HepG2 (cell line): ENCODE results near the gene KHK. TPM values are rescaled to one million over a fixed set of nuclear protein-coding genes. Genes with fewer than 3 reads are reported as not detected.

Experiments used
- BRCA1 ChIP-seq: sonication (generic); formaldehyde crosslinking; IDR thresholded peaks from 2 replicates; pipeline ENCODE4 v1.4.0; 2020; ENCODE audit warnings: missing genetic modification reagents
- CEBPG ChIP-seq: IDR thresholded peaks from 2 replicates; pipeline ENCODE4 v1.6.1; 2016
- DR1 ChIP-seq: sonication (generic); formaldehyde crosslinking; IDR thresholded peaks from 2 replicates; pipeline ENCODE4 v1.8.0; 2021; ENCODE audit warnings: mild to moderate bottlenecking, missing genetic modification reagents, inconsistent platforms
- KAT7 ChIP-seq: IDR thresholded peaks from 2 replicates; pipeline ENCODE4 v1.6.1; 2018; ENCODE audit warnings: borderline replicate concordance, missing compliant biosample characterization
- KDM3A ChIP-seq: IDR thresholded peaks from 2 replicates; pipeline ENCODE4 v1.6.1; 2018; ENCODE audit warnings: low read depth, missing compliant biosample characterization
- KMT2A ChIP-seq: sonication (generic); formaldehyde crosslinking; IDR thresholded peaks from 2 replicates; pipeline ENCODE4 v1.4.0; 2020; ENCODE audit warnings: missing genetic modification reagents
- REXO4 ChIP-seq: sonication (generic); formaldehyde crosslinking; IDR thresholded peaks from 2 replicates; pipeline ENCODE4 v1.8.0; 2022; ENCODE audit warnings: missing genetic modification reagents, mild to moderate bottlenecking, borderline replicate concordance
- SRSF4 ChIP-seq: fragments of 200-400 bp; formaldehyde crosslinking; IDR thresholded peaks from one replicate; pipeline ENCODE4 v1.6.1; 2018; ENCODE audit warnings: mild to moderate bottlenecking, low read depth, low read length, moderate library complexity; ENCODE audit not compliant: poor library complexity, severe bottlenecking
- SYNCRIP ChIP-seq: fragments of 200-400 bp; formaldehyde crosslinking; IDR thresholded peaks from 2 replicates; pipeline ENCODE4 v1.6.1; 2018; ENCODE audit warnings: mild to moderate bottlenecking, low read depth, low read length; ENCODE audit not compliant: insufficient read depth
- YEATS2 ChIP-seq: sonication (generic); formaldehyde crosslinking; IDR thresholded peaks from 2 replicates; pipeline ENCODE4 v1.4.0; 2020; ENCODE audit warnings: missing genetic modification reagents, borderline replicate concordance
- ZBTB1 ChIP-seq: sonication (generic); formaldehyde crosslinking; IDR thresholded peaks from 2 replicates; pipeline ENCODE4 v1.4.0; 2020; ENCODE audit warnings: missing genetic modification reagents, borderline replicate concordance
- ZFYVE20 ChIP-seq: sonication (generic); formaldehyde crosslinking; IDR thresholded peaks from 2 replicates; pipeline ENCODE4 v1.8.0; 2023; ENCODE audit warnings: low read depth, mild to moderate bottlenecking, moderate library complexity, missing genetic modification reagents, borderline replicate concordance
- ZNF101 ChIP-seq: sonication (generic); formaldehyde crosslinking; IDR thresholded peaks from 2 replicates; pipeline ENCODE4 v1.4.0; 2020; ENCODE audit warnings: mild to moderate bottlenecking, low read depth, missing genetic modification reagents, borderline replicate concordance
- ZNF136 ChIP-seq: sonication (generic); formaldehyde crosslinking; IDR thresholded peaks from 2 replicates; pipeline ENCODE4 v1.8.1; 2022; ENCODE audit warnings: low read depth, mild to moderate bottlenecking, moderate library complexity, missing genetic modification reagents
- ZNF160 ChIP-seq: sonication (generic); formaldehyde crosslinking; IDR thresholded peaks from 2 replicates; pipeline ENCODE4 v1.8.0; 2022; ENCODE audit warnings: mild to moderate bottlenecking, inconsistent platforms, missing genetic modification reagents
- ZNF256 ChIP-seq: sonication (generic); formaldehyde crosslinking; conservative IDR thresholded peaks from 2 replicates; pipeline ENCODE4 v1.4.0; 2020; ENCODE audit warnings: missing genetic modification reagents
- ZNF781 ChIP-seq: sonication (generic); formaldehyde crosslinking; IDR thresholded peaks from 2 replicates; pipeline ENCODE4 v1.5.1; 2020; ENCODE audit warnings: borderline replicate concordance, mild to moderate bottlenecking, missing genetic modification reagents; ENCODE audit errors: not compliant biosample characterization
- polyA plus RNA-seq, 8 experiments: library from polyadenylated mRNA; depleted of rRNA in 3 of 8; stranded (reverse) in 7 of 8; unstranded in 1 of 8; fragments of >200 nt; fragmentation: Illumina TruSeq in 4 of 8; extraction: Trizol in 4 of 8; gene quantifications; 2 replicates each; pipeline versions ENCODE4 v1.2.1 to v1.2.3, GENCODE V29; 2011 to 2016; ENCODE audit warnings: low read depth in 4 of 8, missing spikeins in 1 of 8, mixed read lengths in 1 of 8; ENCODE audit not compliant: insufficient read depth in 1 of 8
- total RNA-seq, 5 experiments: library from RNA; depleted of rRNA; stranded (reverse); fragments of >200 nt; fragmentation: Illumina TruSeq; extraction: Trizol; gene quantifications; 2 replicates each; pipeline ENCODE4 v1.2.3, GENCODE V29; 2016; ENCODE audit warnings: low read depth in 1 of 5
- TF ChIP-seq, protein P1 (sequence below): sonication (generic); formaldehyde crosslinking; IDR thresholded peaks from 2 replicates; pipeline ENCODE4 v1.9.0; 2022; ENCODE audit warnings: low read depth, missing genetic modification reagents
- TF ChIP-seq, protein P2 (sequence below), 2 experiments: fragments of 450-650 bp in 1 of 2; sonication (generic) in 1 of 2; formaldehyde crosslinking; IDR thresholded peaks; 2 replicates each; pipeline versions ENCODE4 v1.5.0 to v1.8.0; 2020 to 2022; ENCODE audit warnings: mild to moderate bottlenecking in 1 of 2, missing genetic modification reagents in 1 of 2
- TF ChIP-seq, protein P3 (sequence below): sonication (generic); formaldehyde crosslinking; IDR thresholded peaks from 2 replicates; pipeline ENCODE4 v1.5.0; 2020; ENCODE audit warnings: missing genetic modification reagents
- TF ChIP-seq, protein P4 (sequence below): sonication (generic); formaldehyde crosslinking; IDR thresholded peaks from 2 replicates; pipeline ENCODE4 v1.9.0; 2022; ENCODE audit warnings: missing genetic modification reagents, mild to moderate bottlenecking, borderline replicate concordance

KHK gene
- total and polyA plus RNA-seq, 2 of the 13 experiments (the other 11 are each of a cell fraction or from before 2014, with no cell fraction given) = 40.9 to 99.2 TPM

DNA sequence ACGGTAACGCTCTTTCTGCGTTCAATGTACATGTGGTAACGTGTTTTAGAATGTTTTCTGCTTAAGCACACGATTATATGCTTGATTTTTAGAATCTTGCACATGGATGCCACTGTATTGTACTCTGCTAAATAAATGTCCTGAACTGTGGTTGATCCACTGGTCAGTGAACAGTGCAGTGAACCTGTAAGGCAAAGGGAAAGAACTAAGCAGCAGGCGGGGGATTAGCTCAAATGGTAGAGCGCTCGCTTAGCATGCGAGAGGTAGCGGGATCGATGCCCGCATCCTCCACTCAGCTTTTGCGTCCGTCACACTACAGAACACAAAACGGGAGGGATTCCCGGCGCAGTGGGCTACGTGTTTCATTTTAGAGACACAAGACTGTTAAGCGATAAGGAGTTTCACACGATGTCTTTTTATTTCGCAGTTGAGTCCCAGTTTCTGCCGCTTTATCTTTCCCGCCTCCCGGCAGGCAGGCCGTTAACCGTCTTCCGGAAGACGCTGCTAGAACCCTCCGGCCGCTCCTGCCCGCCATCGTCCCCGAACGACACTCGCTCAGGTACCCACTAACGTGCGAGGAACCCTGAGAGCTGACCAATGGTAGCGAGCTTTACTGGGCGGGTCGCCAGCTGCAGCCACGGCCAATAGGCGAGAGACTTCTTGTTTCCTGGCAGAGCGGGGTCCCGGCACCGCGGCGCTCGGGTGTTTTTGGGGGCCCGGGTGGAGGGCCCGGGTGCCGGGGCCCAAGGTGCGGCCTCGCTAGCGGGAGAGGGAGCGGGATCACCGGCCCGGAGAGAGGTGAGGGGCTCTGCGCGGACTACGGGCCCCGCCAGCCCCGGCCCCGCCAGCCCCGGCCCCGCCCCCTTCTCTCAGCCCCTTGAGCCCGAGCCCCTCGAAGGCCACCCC is 35.3 kb upstream of the KHK start, which contains the start of gene AGBL5 (continued):
- TF ChIP-seq, protein P1, sequence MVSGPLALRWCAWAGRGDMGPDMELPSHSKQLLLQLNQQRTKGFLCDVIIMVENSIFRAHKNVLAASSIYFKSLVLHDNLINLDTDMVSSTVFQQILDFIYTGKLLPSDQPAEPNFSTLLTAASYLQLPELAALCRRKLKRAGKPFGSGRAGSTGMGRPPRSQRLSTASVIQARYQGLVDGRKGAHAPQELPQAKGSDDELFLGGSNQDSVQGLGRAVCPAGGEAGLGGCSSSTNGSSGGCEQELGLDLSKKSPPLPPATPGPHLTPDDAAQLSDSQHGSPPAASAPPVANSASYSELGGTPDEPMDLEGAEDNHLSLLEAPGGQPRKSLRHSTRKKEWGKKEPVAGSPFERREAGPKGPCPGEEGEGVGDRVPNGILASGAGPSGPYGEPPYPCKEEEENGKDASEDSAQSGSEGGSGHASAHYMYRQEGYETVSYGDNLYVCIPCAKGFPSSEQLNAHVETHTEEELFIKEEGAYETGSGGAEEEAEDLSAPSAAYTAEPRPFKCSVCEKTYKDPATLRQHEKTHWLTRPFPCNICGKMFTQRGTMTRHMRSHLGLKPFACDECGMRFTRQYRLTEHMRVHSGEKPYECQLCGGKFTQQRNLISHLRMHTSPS (CRISPR knock-in tag) = peak; percentile 60; the same call in 1 of the 2 replicates
- TF ChIP-seq ZNF101 (CRISPR knock-in tag) (0 out of 2 replicates have a peak, but pooled peaks have one; percentile 52), SYNCRIP (no peak), BRCA1 (CRISPR knock-in tag) (peak; percentile 94; the same call in 1 of the 2 replicates), KAT7 (CRISPR knock-in tag) (peak; percentile 86), KDM3A (CRISPR knock-in tag) (peak; percentile 87; the same call in 1 of the 2 replicates), ZNF160 (CRISPR knock-in tag) (peak; percentile 7), CEBPG (CRISPR knock-in tag) (peak; percentile 2; the same call in 1 of the 2 replicates), DR1 (CRISPR knock-in tag) (no peak), ZNF136 (CRISPR knock-in tag) (peak; percentile 94; the same call in 1 of the 2 replicates), KMT2A (CRISPR knock-in tag) (peak; percentile 13; the same call in 1 of the 2 replicates), YEATS2 (peak; percentile 82), ZNF781 (CRISPR knock-in tag) (peak; percentile 98), ZBTB1 (CRISPR knock-in tag) (no peak), SRSF4 (no peak), REXO4 (CRISPR knock-in tag) (no peak), ZNF256 (CRISPR knock-in tag) (peak; percentile 99), ZFYVE20 (CRISPR knock-in tag) (no peak)
- TF ChIP-seq, protein P2, sequence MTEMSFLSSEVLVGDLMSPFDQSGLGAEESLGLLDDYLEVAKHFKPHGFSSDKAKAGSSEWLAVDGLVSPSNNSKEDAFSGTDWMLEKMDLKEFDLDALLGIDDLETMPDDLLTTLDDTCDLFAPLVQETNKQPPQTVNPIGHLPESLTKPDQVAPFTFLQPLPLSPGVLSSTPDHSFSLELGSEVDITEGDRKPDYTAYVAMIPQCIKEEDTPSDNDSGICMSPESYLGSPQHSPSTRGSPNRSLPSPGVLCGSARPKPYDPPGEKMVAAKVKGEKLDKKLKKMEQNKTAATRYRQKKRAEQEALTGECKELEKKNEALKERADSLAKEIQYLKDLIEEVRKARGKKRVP (CRISPR knock-in tag; IDR thresholded peaks at IDR 0.05) = peak in 1 of 2 experiments; percentile 78; a peak in 2 of 4 replicates
- TF ChIP-seq, protein P3, sequence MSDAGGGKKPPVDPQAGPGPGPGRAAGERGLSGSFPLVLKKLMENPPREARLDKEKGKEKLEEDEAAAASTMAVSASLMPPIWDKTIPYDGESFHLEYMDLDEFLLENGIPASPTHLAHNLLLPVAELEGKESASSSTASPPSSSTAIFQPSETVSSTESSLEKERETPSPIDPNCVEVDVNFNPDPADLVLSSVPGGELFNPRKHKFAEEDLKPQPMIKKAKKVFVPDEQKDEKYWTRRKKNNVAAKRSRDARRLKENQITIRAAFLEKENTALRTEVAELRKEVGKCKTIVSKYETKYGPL = peak; percentile 89
- TF ChIP-seq, protein P4, sequence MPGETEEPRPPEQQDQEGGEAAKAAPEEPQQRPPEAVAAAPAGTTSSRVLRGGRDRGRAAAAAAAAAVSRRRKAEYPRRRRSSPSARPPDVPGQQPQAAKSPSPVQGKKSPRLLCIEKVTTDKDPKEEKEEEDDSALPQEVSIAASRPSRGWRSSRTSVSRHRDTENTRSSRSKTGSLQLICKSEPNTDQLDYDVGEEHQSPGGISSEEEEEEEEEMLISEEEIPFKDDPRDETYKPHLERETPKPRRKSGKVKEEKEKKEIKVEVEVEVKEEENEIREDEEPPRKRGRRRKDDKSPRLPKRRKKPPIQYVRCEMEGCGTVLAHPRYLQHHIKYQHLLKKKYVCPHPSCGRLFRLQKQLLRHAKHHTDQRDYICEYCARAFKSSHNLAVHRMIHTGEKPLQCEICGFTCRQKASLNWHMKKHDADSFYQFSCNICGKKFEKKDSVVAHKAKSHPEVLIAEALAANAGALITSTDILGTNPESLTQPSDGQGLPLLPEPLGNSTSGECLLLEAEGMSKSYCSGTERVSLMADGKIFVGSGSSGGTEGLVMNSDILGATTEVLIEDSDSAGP = 0 out of 2 replicates have a peak, but pooled peaks have one; percentile 54
